A549 treated with Mapracorat at 1 μM for 4 hours (cell line): Measurements from ENCODE around the gene MINDY4B. TPM values are rescaled to one million over a fixed set of nuclear protein-coding genes. Genes with fewer than 3 reads are reported as not detected.

Source experiments
- total RNA-seq: library from RNA; stranded (reverse); fragments of 200-300 nt; extraction: Qiagen RNA extraction; gene quantifications from 5 replicates; pipeline ENCODE4 v1.2.3, GENCODE V29; 2022

MINDY4B gene
- total RNA-seq, result not detected in 5 replicates

GRCh38 chr3:150905339-150905738 is at the start of gene MINDY4B:
Gene MINDY4B (minus strand): TSS chr3:150905439. CDS start chr3:150905439, 0 bp downstream.

Other genes starting within 250 kb of the MINDY4B start
- not detected in 5 replicates for gene ERICH6, start 201.5 kb downstream of the MINDY4B start, total RNA-seq
- gene SIAH2, start 142.3 kb downstream of the MINDY4B start, total RNA-seq, result 15.4 to 18.6 TPM (median 18.4 TPM) in 5 replicates
- not detected in 5 replicates for gene CLRN1, start 67.3 kb upstream of the MINDY4B start, total RNA-seq
- 0.23 to 1.1 TPM (median 0.49 TPM) in 5 replicates for gene MED12L, start 180.2 kb upstream of the MINDY4B start, total RNA-seq